HG03175 (cell line): ENCODE data around the gene TAC4.
"Not testable (repeated sequence)": the region's sequence is repeated elsewhere in the genome, so short reads cannot be mapped to it uniquely, and the experiment has no call there.

Experiments
- ATAC-seq: cut with Tn5 transposase; IDR thresholded peaks from one replicate; pipeline ENCODE4 v1.9.1; 2021; ENCODE audit warnings: mild to moderate bottlenecking, moderate library complexity; ENCODE audit not compliant: unreplicated experiment

Gene TAC4

DNA sequence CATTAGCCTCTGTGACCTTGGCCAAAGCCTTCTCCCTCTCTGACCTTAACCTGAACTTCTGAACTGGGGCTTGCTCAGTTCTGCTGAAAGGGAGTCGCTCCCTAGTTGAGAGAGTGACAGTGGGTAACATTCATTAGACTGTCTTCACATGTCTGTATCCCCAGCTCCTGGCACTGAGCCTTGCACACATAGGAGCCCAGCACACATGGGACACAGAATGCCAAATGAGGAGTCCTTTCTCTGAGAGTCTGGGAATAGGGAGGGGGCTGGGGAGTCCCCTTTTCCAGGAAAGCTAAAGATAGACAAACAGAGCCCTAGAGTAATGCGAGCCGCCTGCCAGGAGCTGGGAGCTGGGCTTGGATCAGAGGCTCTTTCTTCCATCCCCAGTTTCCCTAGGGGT, 2.5 kb downstream of the TAC4 start:
- ATAC-seq, result no peak

DNA sequence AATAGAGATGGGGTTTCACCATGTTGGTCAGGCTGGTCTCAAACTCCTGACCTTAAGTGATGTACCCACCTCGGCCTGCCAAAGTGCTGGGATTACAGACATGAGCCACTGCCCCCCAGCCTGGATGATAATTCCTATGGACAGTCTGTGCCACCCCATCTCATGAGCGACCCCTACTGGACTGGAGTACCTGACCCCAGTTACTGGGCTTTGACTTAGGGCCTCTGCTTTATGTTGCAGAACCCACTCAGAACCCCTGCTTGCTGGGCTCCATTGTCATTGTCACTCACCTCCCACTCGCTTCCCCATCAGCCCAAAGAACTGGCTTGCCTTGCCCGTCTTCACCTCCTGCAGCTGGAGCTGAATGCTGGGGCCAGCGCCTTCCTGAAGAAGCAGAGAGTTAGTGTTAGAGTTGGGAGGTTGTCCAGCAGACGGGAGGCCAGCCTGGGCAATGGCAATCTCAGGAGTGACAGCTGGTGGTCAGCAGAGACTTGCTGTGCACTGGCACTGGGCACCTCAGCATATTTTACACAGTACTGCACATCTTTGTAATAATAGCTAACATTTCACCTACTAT, 4.0 kb downstream of the TAC4 start:
- no peak for ATAC-seq

DNA sequence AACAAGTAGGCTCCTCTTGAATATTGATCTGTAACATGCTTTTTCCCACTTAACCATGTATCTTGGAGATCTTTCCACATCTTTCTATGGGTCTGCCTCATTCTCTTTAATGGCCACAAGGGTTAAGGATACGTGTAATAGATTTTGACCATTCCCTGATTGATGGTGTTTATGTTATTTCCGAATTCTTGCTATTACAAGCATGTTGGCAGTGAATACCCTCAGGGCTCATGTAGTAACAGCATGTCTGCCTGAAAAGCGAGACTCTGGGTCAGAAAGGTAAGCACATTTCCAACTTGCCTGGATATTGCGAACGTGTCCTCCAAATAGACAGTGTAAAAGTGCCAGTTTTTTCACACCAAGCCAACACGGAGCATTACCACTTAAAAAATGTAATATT, 5.0 kb downstream of the TAC4 start:
- no peak for ATAC-seq

DNA sequence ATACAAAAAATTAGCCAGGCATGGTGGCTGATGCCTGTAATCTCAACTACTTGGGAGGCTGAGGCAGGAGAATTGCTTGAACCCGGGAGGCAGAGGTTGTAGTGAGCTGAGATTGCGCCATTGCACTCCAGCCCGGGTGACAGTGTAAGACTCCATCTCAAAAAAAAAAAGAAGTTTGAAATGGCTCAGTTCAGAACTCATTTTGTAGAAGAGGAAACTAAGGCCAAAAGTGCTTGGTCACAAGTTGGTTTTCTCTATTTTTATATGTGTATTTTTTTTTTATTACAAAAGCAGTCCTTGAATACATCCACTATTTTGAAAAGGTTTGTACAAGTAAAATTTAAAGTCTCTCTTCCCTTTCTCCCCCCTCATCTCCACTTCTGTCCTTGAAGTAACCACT, 5.5 kb downstream of the TAC4 start:
- no peak for ATAC-seq

DNA sequence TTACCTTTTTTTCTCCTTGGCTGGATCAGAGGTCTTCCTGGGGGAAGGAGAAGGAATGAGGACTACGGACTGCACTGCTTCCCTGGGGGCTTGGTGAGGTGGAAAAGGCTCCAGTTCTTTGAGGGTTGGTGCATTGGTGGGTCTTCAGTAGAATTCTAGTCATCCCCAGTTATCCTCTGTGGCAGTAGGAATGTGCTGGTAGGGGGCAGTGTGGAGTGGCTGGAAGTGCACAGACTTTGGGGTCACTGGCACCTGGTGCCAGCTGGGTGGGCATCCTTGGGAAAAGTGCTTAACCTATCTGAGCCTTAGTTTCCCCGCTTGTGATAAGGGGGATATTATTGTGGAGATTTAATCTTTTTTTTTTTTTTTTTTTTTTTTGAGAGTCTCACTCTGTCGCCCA, 6.3 kb downstream of the TAC4 start:
- ATAC-seq, result no peak

DNA sequence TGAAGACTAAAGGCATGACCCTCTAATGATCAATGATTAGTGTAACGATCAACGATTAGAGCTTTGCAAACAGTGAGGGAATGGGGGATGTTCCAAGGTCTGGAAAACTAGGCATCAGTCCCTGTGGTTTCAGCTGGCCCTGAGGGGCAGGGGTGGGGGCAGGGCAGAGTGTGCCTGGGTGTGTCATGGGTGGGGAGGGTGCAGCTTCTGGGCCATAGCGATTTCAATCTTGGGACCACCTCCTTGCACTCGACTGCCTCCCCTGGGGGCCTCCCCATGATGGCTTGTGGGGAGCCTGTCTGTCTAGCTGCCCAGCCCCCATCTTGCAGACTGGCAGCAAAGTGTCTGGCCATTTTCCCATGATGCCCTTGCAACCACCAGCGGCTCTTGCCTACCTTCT, 8.4 kb downstream of the TAC4 start:
- no peak for ATAC-seq

DNA sequence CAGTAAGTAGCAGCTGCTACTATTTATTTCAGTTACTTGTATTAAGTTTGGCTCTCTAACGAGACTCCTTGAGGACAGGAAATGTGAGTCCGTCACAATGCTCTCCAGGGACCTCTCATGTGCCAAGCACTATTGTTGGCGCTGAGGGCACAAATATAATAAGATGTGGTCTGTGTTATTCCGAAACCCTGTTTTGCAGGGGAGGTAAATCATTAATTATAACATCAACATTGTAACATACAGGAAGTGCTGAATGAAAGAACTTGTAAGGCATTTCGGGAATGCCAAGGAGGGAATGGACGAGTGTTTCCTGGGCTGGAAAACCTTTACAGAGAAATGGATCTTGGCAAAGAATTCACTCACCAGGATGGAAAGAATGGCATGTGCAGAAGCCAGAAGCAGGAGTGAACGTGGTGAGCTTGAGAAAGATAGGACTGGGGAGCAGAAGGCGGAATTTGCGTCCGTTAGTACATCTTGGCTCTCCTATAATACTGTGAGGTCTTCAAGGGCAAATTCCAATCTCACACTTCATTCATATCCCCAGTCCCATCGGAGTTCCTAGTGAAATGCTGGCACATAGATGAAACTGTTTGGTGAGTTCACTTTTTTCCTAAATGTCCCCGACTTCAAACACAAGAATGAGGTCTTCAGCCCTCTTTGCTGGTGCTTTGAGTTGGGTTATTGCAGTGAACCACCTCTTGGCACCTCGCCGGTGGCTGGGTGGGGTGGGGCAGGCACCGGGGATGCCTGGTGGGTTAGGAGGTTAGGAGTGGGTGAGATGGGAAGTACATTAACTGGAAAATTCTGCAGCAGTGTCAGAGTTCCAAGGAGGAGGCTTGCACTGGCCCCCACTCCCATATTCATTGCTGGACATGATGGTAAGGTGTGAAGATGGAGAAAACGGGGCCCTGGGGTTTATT, 11.5 kb downstream of the TAC4 start:
- no peak for ATAC-seq

DNA sequence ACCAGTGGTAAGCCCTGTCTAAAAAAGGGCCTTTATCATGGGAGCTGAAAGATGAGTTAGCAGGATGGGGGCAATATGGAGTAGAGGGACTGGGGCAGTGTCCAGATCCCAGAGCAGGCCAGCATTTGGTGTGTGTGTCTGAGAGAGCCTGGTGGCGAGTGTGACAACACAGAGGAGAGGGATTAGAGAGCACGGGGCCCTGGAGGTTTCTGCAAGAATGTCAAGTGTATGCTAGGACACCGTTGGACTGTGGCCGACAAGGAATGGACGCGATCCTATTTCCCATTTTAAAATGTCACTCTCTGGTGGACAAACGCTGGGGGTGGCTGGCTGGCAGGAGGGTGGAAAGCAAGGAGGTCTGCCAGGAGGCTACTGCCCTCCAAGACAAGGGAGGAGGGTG, 12.4 kb downstream of the TAC4 start:
- no peak for ATAC-seq

DNA sequence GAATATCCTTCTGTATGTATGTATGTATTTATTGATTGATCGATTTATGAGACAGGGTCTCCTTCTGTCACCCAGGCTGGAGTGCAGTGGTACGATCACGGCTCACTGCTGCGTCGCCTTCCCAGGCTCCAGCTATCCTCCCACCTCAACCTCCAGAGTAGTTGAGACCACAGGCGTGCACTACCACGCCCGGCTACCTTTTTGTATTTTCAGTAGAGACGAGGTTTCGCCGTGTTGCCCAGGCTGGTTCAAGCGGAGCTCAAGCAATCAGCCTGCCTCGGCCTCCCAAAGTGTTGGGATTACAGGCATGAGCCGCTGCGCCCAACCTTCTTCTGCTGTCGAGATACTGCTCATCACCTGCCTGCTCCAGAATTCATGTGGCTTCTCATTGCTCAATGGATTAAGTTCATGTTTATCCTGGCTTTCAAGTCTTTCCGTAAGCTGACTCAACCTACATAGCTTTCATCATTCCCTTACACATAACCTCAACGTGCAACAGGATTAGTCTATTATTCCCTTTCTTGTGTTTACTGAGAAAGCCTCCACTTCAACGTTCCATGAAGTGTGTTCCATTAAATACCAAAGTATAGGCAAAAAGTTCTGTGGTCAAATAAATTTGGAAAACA, 13.6 kb downstream of the TAC4 start:
- no peak for ATAC-seq

DNA sequence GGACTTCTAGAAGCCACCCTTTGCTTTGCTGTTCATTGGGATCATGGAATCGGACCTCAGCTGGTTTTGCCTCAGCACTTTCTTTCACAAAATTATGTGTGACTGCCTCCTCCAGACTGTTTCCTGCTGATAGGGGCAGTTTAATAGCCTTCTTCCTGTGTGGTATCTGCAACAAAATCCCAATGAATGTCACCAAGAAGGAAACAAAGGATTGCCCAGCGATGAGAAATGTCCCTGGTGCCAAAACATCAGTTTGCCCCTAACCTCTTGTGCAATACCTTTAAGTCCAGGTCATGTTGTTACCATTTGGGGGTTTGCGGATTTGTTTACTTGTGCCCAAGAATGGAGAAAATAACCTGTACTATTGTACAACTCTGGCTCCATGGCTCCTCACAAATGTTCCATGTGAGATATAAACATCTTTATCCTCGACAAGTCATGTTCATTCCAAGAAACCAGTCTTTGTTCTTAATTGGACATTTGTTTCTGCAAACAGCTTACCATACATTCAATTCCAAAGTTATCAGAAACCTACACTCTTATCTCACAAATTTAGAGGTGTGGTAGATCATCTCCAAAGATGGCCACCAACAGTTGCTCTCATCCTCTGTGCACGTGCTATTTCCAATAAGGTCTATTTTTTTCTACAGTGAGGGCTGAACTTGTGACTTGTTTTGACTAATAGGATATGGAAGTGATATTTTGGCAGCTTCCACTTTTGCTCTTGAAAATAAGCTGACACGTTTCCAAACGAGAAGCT, 14.8 kb downstream of the TAC4 start:
- ATAC-seq, result no peak

DNA sequence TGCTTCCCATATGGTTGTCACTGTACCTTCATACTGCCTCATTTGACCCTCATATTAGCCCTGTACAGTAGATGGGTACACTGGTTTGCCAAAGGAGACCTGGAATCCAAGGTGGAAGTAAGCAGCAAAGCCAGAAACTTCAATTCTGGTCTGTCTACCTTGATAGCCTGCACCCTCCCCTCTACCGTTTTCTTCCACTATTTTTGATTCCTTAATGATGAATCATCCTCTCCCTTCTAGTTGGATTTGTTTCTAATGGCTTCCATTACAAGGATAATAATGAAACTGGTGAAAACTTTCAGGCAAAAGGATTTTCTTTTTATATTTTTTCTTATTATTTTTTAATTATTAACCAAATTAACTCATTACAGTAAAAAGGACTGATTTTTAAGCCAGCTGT, 17.3 kb downstream of the TAC4 start:
- ATAC-seq, result no peak

DNA sequence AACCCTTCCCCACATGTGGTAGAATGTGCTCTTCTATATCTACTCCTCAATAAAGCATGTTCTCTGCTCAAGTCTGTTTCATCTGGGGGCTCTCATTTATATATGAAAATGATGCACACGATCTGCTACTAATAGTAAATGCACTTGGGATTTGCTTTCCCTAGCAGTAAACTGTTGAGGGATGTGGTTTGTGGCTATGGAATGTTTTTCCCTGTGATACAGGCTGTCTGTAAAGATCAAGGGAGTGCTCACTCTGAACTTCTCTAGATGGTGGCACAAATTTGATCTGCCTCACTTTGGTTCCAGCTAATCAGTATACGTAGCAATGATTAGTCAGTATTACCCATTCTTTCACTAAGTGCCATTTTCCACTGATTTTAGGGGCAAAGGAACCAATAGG, 18.8 kb downstream of the TAC4 start:
- ATAC-seq, result no peak

DNA sequence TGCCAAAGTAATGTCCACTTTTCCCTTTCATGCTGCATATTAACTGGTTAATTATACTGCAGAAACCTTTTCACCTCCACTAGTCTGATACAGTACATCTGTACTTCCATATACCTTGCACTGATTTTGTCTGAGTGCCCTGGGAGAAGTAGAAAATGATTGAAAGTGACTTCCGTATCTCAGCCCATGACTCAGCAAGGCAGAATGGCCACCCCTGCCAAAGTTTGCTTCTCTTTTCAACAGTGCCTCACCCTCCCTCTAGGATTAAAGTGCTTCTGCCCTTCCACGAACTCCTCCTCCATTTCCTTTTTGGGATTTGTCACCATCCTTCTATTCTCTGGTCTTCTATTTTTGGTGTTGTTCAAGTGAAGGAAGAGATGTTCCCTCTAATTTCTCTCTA, 19.5 kb downstream of the TAC4 start:
- ATAC-seq, result not testable (repeated sequence)

DNA sequence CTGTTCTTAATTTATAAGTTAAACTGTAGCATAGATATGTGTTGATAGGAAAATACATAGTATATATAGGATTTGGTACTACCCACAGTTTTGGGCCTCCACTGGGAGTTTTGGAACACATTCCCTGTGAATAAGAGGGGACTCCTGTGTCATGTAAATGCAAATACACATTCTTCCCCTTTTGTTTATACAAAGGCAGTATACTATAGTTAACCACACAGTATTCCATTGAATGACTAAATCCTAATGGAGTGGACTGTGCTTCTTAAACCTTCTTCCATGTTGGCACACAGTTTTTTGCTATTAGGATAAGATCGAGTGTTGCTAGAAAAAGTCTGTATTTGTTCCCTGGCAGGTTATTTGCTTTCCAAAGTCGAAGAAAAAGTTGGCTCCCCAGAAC, 22.2 kb downstream of the TAC4 start:
- ATAC-seq, result no peak

DNA sequence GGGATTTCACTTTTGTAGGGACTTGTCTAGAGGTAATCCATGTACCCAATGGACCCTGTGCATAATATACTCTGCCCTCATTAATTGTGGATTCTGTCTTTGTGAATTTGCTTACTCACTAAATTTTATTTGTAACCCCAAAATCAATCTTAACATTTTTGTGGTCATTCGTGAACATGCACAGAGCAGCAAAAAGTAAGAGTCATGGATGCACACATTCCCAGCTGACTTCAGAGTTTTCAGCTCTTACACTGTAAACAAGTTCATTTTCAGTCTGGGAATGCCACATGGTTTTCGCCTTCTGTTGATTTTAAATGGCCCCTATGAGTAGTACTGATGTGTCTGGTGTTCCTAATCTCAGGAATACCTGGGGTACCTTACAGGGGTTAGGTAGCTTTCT, 24.3 kb downstream of the TAC4 start:
- no peak for ATAC-seq

DNA sequence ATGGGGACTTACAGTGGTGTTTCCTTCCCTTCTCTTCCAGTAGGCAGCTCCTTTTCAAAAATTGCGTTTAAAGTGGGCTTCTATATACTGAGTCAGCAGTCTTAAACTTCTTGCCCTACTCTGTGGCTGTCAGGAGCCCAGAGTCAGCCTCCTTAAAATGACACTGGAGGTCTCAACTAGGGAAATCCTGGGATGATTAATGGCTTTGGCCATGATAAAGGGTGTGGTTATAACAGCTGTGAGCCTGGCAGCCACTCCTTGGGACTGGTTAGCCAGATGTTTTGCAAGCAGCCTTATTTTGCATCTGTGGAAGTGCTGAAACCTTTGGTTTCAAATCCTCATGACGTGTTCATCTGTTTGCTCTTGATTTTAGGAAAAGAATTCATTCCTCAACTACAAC, 25.0 kb downstream of the TAC4 start:
- ATAC-seq, result no peak

DNA sequence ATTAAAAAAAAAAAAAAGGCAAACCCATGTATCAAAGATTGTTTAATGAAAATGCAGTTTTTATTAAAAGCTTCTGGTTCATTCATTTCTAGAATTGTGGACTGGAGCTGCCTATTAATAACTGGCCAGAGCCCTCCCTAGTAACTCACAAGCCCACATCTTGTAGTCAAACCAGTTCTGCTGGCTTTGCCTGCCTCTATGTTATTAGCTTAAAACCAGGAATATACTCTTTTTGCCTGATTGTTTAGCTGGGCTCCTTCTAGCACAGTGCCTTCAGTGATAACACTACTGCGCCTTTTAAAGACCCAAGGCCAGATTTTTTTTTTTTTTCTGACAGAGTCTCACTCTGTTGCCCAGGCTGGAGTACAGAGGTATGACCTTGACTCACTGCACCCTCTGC, 26.0 kb downstream of the TAC4 start:
- ATAC-seq, result no peak

DNA sequence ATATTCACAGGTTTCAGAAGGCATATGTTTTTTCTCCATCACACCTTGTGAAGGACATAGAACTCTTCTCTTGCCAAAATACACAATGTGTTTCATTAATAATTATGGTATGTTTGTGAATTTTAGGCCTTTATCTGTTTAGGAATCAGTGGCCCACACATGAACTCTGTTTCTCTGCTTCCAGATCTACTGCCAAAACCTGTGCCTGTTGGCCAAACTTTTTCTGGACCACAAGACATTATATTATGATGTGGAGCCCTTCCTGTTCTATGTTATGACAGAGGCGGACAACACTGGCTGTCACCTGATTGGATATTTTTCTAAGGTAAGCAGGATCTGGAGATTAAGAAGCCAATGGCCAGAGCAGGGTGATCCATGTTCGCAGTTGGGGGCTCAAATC, 26.4 kb downstream of the TAC4 start:
- no peak for ATAC-seq

DNA sequence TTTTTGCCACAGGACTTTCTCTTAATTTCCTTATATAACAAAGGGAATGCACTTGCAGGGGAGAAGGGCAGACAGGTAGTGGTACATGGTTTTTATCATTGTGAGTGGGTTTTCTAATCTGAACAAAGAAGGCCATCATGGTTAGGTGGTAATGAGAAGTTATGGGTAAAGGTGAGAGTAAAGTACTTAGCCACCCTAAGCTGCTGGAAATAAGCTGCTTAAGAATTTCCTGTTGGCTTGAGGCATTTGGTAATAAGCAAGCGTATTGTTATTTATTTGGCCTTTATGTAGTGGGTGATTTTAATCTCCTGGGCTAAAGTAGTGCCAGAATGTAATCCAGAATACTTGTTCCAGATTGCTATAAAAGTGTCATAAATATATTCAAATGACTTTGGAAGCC, 27.1 kb downstream of the TAC4 start:
- no peak for ATAC-seq

DNA sequence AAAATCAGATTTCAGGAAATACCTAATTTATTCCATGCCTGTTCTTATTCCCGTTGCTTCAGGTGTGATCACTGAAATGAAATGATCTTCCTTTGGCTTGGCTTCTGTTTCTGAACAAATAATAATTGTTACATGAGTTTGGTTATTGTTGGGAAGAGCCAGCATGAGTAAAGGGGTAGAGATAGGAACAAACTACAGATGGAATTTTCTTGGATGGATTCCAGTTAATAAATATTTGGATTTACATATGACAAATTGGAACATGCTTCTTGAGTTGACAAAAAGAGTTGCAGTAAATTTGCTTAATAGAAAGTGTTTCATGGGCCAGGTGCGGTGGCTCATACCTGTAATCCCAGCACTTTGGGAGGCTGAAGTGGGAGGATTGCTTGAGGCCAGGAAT, 28.2 kb downstream of the TAC4 start:
- ATAC-seq, result no peak

DNA sequence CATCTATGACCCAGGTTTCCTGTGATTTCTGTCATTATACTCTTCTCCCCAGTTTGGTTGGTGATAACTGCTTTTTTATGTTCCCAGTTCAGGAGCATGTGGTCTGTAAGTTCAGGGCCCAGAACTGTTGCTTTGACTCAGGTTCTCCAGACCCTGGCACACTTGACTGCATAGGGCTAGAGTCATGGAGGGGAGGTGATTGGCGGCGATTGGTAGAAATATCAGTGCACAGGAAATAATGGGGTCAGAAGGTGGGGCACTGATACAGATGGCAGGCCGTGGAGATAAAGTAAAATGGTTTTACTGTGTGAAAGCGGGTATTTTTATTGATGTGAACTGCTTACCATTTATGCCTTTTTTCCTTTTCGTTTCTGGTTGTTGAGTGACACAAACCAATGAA, 28.7 kb downstream of the TAC4 start:
- ATAC-seq, result no peak

DNA sequence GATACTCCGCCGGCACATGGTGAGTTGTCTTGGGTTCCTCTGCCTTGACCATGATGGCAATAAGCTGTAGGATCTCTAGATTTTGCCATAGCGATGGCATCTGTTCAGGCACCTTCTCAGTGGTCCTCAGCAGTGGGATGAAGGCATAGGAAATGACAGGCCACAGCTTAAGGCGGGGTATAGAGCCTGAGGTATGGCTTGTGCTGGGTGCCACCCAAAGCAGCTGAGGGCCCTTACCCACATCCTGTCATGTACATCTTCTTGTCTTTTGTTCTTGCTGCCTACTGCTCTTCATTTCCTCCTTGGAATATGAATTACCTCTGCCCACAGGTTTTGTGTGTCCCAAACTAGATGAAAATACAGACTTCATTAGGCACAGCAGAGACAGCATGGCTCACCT, 29.9 kb downstream of the TAC4 start:
- ATAC-seq, result no peak
